Measurements from ENCODE around the gene MIDN. TPM values are rescaled to one million over a fixed set of nuclear protein-coding genes. Genes with fewer than 3 reads are reported as not detected.

MIDN gene
- total RNA-seq, 4 donors from 2014 or later = 17.4 to 51.9 (median 39.4) TPM

GRCh38 chr19:1221904-1222255 is 26.5 kb upstream of the MIDN start:
- no peaks in the 10 kb centered on the region for H3K27me3 ChIP-seq
- WGBS, 2 donors = 74 to 87% methylated on average over 6 to 22 of the region's 22 CpGs
- peak overlapping the region in 3 of 4 donors; percentile 32 to 93 (median 83) for H3K27ac ChIP-seq

GRCh38 chr19:1222394-1222793 is 26.0 kb upstream of the MIDN start:
- no peak for DNase-seq (ENCODE audit: low spot score in 2 of 2)
- 74 to 78% methylated on average over 7 to 9 of the region's 14 CpGs for WGBS, 2 donors
- Histone ChIP-seq H3K36me3 (peaks cover 0 to 78% (median 17%) of the 10 kb centered on the region in 3 donors), H3K4me1 (peaks cover 0 to 73% (median 23%) of the 10 kb centered on the region in 4 donors), H3K27me3 (no peaks in the 10 kb centered on the region), H3K9me3 (no peaks in the 10 kb centered on the region), H3K4me3 (no peak overlapping the region), H3K27ac (peak overlapping the region in 3 of 4 donors; percentile 32 to 93 (median 83))
- TF ChIP-seq CTCF (IDR thresholded peaks at IDR 0.05) (no peak), POLR2A (IDR thresholded peaks at IDR 0.05) (no peak), EP300 (IDR thresholded peaks at IDR 0.05) (no peak)

More at GRCh38 chr19:1221904-1222255, 26.5 kb upstream of the MIDN start:
- Histone ChIP-seq H3K4me1 (peaks cover 0 to 78% (median 27%) of the 10 kb centered on the region in 4 donors), H3K36me3 (peaks cover 0 to 73% (median 13%) of the 10 kb centered on the region in 3 donors), H3K4me3 (no peak overlapping the region), H3K9me3 (no peaks in the 10 kb centered on the region)
- DNase-seq (ENCODE audit: low spot score in 2 of 2) = no peak
- TF ChIP-seq EP300 (IDR thresholded peaks at IDR 0.05) (no peak), CTCF (IDR thresholded peaks at IDR 0.05) (no peak), POLR2A (IDR thresholded peaks at IDR 0.05) (no peak)

- 69 to 87% methylated on average over 31 to 46 of the region's 48 CpGs for WGBS, 2 donors
- no peaks in the 10 kb centered on the region for H3K27me3 ChIP-seq
- H3K4me3 ChIP-seq = no peak overlapping the region
- DNase-seq (ENCODE audit: low spot score in 2 of 2) = no peak
- no peak for TF ChIP-seq POLR2A (IDR thresholded peaks at IDR 0.05)
- no peak for TF ChIP-seq EP300 (IDR thresholded peaks at IDR 0.05)
- TF ChIP-seq CTCF (IDR thresholded peaks at IDR 0.05) = peak in 1 of 5 experiments; percentile 31
- H3K4me1 ChIP-seq = peaks cover 0 to 65% (median 14%) of the 10 kb centered on the region in 4 donors
- peak overlapping the region in 2 of 4 donors; percentile 24 to 93 for H3K27ac ChIP-seq
- no peaks in the 10 kb centered on the region for H3K9me3 ChIP-seq
- H3K36me3 ChIP-seq = peaks cover 0 to 86% (median 19%) of the 10 kb centered on the region in 3 donors
Measured at GRCh38 chr19:1223018-1223855, 25.1 kb upstream of the MIDN start.

- no peak for DNase-seq (ENCODE audit: low spot score in 2 of 2)
- H3K4me3 ChIP-seq = no peak overlapping the region
- H3K36me3 ChIP-seq = peaks cover 0 to 95% (median 19%) of the 10 kb centered on the region in 3 donors
- peaks cover 0 to 55% (median 12%) of the 10 kb centered on the region in 4 donors for H3K4me1 ChIP-seq
- 88 to 94% methylated on average over 7 to 12 of the region's 16 CpGs for WGBS, 2 donors
- no peaks in the 10 kb centered on the region for H3K9me3 ChIP-seq
- TF ChIP-seq POLR2A (IDR thresholded peaks at IDR 0.05) (no peak), EP300 (IDR thresholded peaks at IDR 0.05) (no peak), CTCF (IDR thresholded peaks at IDR 0.05) (no peak)
- peak overlapping the region in 1 of 4 donors; percentile 93 for H3K27ac ChIP-seq
- no peaks in the 10 kb centered on the region for H3K27me3 ChIP-seq
Measured at GRCh38 chr19:1224047-1224825, 24.1 kb upstream of the MIDN start.
